ENCODE measurements around the gene TIGD4.

The TIGD4 gene

DNA sequence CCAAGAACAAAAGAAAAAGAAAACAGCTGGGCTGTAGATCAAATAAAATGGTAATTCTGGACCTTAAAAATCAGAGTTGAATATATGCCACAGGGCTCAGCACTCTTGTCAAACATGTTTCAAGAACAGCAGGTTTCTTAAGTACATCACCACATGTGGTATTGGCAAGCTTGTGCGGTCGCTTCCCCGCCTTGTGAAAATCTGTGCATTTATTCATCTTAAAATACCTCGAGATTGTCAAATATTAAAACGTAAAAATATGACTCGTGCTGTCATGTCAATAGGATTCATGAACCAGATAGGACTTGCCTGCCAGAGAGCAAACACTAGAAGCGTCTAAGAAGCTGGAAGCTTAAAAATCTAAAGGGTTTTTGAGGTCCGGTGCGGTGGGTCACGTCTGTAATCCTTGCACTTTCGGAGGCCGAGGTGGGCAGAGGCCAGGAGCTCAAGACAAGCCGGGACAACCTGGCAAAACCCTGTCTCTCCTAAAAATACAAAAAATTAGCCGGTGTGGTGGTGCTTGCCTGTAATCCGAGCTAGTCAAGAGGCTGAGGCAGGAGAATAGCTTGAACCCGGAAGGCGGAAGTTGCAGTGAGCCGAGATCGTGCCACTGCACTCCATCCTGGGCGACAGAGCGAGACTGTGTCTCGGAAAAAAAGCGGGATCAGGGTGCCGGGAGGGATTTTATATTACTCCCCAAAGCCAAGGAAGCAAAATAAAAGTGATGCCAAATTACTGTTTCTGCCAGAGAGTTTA is 59.6 kb downstream of the TIGD4 start:
- no peak for DNase-seq
